Stomach (tissue), 9 donors: ENCODE results near the gene TLK1. TPM values are rescaled to one million over a fixed set of nuclear protein-coding genes. Genes with fewer than 3 reads are reported as not detected.

Experiments used
- DNase-seq, 2 donors: peaks; one replicate each; pipeline versions ENCODE4 v3.0.0 to v3.0.0-alpha.2; 2013 to 2019
- H3K27ac ChIP-seq, 5 donors: fragments of 200-600 bp in 4 of 5; sonication (generic) in 4 of 5; one replicate each; pipeline ENCODE4 v1.5.1; 2013 to 2019; ENCODE audit warnings: mild to moderate bottlenecking in 1 of 5, moderate library complexity in 1 of 5
- H3K27me3 ChIP-seq, 3 donors: fragments of 200-600 bp; sonication (generic); one replicate each; pipeline ENCODE4 v1.5.1; 2017 to 2019; ENCODE audit warnings: mixed run types in 1 of 3
- H3K36me3 ChIP-seq, 4 donors: fragments of 200-600 bp; sonication (generic); 1 replicate in 3 of 4; 2 replicates in 1 of 4; pipeline ENCODE4 v1.5.1; 2016 to 2019
- H3K4me1 ChIP-seq, 4 donors: fragments of 200-600 bp; sonication (generic); one replicate each; pipeline ENCODE4 v1.5.1; 2016 to 2019
- H3K4me3 ChIP-seq, 4 donors: fragments of 200-600 bp; sonication (generic) in 3 of 4; one replicate each; pipeline ENCODE4 v1.5.1; 2016 to 2019; ENCODE audit warnings: mild to moderate bottlenecking in 1 of 4
- H3K9me3 ChIP-seq, 4 donors: fragments of 200-600 bp; sonication (generic); one replicate each; pipeline ENCODE4 v1.5.1; 2016 to 2019
- CTCF ChIP-seq, 7 experiments: fragments of 450-650 bp in 4 of 7; fragments of 200-600 bp in 3 of 7; sonication (generic) in 3 of 7; IDR thresholded peaks; one replicate each; pipeline ENCODE4 v1.5.1; 2016 to 2019; ENCODE audit warnings: antibody characterized with exemption in 7 of 7, control low read depth in 2 of 7, mild to moderate bottlenecking in 1 of 7
- EP300 ChIP-seq: sonication (generic); formaldehyde crosslinking; IDR thresholded peaks from one replicate; pipeline ENCODE4 v1.6.1; 2017; ENCODE audit warnings: antibody characterized with exemption
- POLR2A ChIP-seq, 4 donors: fragments of 450-650 bp; IDR thresholded peaks; one replicate each; pipeline ENCODE4 v1.6.1; 2016; ENCODE audit warnings: antibody characterized with exemption in 4 of 4, control low read depth in 2 of 4, mild to moderate bottlenecking in 1 of 4, moderate library complexity in 1 of 4
- POLR2AphosphoS5 ChIP-seq, 3 donors: sonication (generic); formaldehyde crosslinking; IDR thresholded peaks; one replicate each; pipeline ENCODE4 v1.6.1; 2016; ENCODE audit warnings: antibody characterized with exemption in 3 of 3
- WGBS, 5 donors: extraction: QIAGEN DNeasy Blood & Tissue Kit in 3 of 5; methylation state at CpG; one replicate each; pipeline versions ENCODE4 v1.1.5 to v1.1.7; 2013 to 2018; 5-methylcytosine and 5-hydroxymethylcytosine counted together
- intact Hi-C: fragments of 100-400 bp; cut with DNase I; formaldehyde crosslinking; loops from one replicate; pipeline ENCODE4 v1.15.1; 2023; ENCODE audit warnings: low total_unique reads
- polyA plus RNA-seq, 3 donors: library from polyadenylated mRNA; stranded (reverse); fragments of 200-250 nt; gene quantifications; one replicate each; pipeline ENCODE4 v1.2.3, GENCODE V29; 2013
- total RNA-seq, 5 donors: library from RNA; depleted of rRNA; stranded (reverse); fragments of >200 nt; gene quantifications; one replicate each; pipeline versions ENCODE4 v1.1.0 to v1.2.3, GENCODE V29; 2014 to 2016
- donor health status: healthy with polysubstance abuse.
- donor health status: Bipolar disorder and iron deficiency.
- donor health status: healthy.

Gene TLK1
- total and polyA plus RNA-seq, 8 donors, result 10.1 to 135 (median 14.4) TPM

GRCh38 chr2:171134624-171135230 is 26.0 kb downstream of the TLK1 start:
- Histone ChIP-seq H3K4me3 (no peak overlapping the region), H3K4me1 (peaks cover 6 to 66% (median 45%) of the 10 kb centered on the region in 4 donors), H3K9me3 (no peaks in the 10 kb centered on the region), H3K36me3 (no peaks in the 10 kb centered on the region), H3K27me3 (no peaks in the 10 kb centered on the region), H3K27ac (no peak overlapping the region)
- intact Hi-C loops, result no loop called here
- TF ChIP-seq EP300, result no peak
- TF ChIP-seq CTCF (IDR thresholded peaks at IDR 0.05), result no peak
- no peak for TF ChIP-seq POLR2AphosphoS5 (IDR thresholded peaks at IDR 0.05)
- TF ChIP-seq POLR2A (IDR thresholded peaks at IDR 0.05), result no peak
- no peak for DNase-seq
- WGBS, 5 donors, result 84 to 94% (median 90%) methylated on average over 4 of the region's 4 CpGs

GRCh38 chr2:171132086-171132485 is 28.6 kb downstream of the TLK1 start:
- Histone ChIP-seq H3K36me3 (no peaks in the 10 kb centered on the region), H3K4me1 (peaks cover 0 to 58% (median 36%) of the 10 kb centered on the region in 4 donors), H3K4me3 (no peak overlapping the region), H3K27me3 (no peaks in the 10 kb centered on the region), H3K27ac (no peak overlapping the region), H3K9me3 (no peaks in the 10 kb centered on the region)
- intact Hi-C loops, result no loop called here
- DNase-seq, result no peak
- 83 to 91% (median 89%) methylated on average over 5 of the region's 5 CpGs for WGBS, 5 donors
- no peak for TF ChIP-seq POLR2A (IDR thresholded peaks at IDR 0.05)
- no peak for TF ChIP-seq POLR2AphosphoS5 (IDR thresholded peaks at IDR 0.05)
- TF ChIP-seq EP300, result no peak
- no peak for TF ChIP-seq CTCF (IDR thresholded peaks at IDR 0.05)

GRCh38 chr2:171128461-171128860 is 32.2 kb downstream of the TLK1 start:
- WGBS, 5 donors, result 48 to 67% (median 58%) methylated on average over 1 of the region's 1 CpG
- no peaks in the 10 kb centered on the region for H3K27me3 ChIP-seq
- no peak for TF ChIP-seq POLR2A (IDR thresholded peaks at IDR 0.05)
- TF ChIP-seq EP300, result no peak
- TF ChIP-seq POLR2AphosphoS5 (IDR thresholded peaks at IDR 0.05), result no peak
- TF ChIP-seq CTCF (IDR thresholded peaks at IDR 0.05), result no peak
- H3K4me1 ChIP-seq, result peaks cover 0 to 59% (median 30%) of the 10 kb centered on the region in 4 donors
- no peak overlapping the region for H3K4me3 ChIP-seq
- H3K9me3 ChIP-seq, result no peaks in the 10 kb centered on the region
- no peak overlapping the region for H3K27ac ChIP-seq
- intact Hi-C loops, result no loop called here
- no peak for DNase-seq
- no peaks in the 10 kb centered on the region for H3K36me3 ChIP-seq

GRCh38 chr2:171124541-171124940 is 36.2 kb downstream of the TLK1 start:
- TF ChIP-seq POLR2AphosphoS5 (IDR thresholded peaks at IDR 0.05), result no peak
- TF ChIP-seq POLR2A (IDR thresholded peaks at IDR 0.05), result no peak
- no peak for TF ChIP-seq CTCF (IDR thresholded peaks at IDR 0.05)
- no peak for TF ChIP-seq EP300
- Histone ChIP-seq H3K27ac (no peak overlapping the region), H3K4me3 (no peak overlapping the region), H3K27me3 (no peaks in the 10 kb centered on the region), H3K36me3 (no peaks in the 10 kb centered on the region), H3K4me1 (peaks cover 0 to 47% (median 23%) of the 10 kb centered on the region in 4 donors), H3K9me3 (no peaks in the 10 kb centered on the region)
- intact Hi-C loops, result no loop called here
- WGBS, 5 donors, result 72 to 88% (median 83%) methylated on average over 4 of the region's 4 CpGs
- no peak for DNase-seq
